DMS114 treated with DMSO at 0.1 percent for 48 hours (cell line): ENCODE measurements around the gene HSD17B8.
A peak's percentile ranks its signal among the peaks of the same experiment; 100 is the strongest.

Experiments used
- DNase-seq: peaks from one replicate; lab custom pipeline; 2025; ENCODE audit not compliant: unreplicated experiment; lab: John Stamatoyannopoulos, UW

HSD17B8 gene

DNA sequence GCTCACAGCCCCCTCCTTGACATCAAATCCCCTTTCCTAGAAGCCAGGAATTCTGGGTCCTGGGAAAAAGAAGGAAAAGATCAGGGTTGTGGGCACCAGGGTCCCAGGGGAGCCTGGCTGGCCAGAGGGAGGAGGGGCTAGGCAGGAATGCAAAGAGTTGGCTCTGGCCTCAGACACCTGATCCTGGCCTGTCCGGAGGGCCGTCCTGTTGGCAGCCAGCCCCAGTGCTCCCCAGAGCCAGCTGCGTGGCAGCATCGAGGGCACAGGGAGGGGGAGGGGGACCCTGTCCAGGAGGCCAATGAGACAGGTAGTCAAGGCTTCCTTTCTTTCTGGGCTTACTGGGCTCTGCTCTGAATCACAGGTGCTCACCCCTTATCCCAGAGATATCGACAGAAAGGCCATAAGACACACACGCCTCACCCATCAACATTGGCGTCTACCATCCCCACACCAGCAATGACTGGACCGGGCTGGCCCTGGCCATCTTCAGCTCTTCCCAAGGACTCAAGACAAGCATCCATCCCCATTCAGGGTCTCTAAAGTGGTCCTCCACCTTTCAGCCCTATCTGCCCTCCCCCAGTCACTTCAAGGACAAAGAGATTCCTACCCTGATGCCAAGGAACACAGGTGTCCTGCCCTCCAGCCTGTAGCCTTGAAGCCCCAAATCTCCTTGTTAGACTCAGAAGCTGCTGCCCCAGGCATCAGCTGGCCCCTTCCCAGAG is 12.9 kb upstream of the HSD17B8 start:
- DNase-seq = no peak

DNA sequence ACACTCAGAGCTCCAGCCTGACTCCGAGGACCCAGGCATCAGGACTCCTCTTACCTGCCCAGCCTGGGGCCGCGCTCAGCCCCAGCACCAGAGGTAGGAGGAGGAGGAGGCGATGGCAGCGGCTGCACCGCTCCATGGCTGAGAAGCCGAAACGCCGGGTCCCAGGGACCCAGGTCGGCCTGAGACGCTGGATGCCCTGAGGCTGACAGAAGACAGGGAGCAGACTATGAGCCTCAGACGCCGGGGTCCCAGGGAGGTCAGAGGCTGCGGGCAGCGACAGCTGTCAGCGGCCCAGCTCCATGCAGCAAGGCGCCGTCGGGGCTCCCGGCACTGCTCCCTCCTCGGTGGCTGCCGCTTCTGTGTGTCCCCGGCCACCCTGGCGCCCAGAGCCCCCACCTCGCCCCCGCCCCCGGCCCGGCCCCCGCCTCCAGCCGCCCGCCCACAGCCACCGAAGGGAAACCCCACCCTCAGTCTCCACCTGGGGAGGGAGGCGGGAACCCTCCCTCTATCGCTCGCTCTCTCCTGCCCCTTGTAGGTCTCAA is 12.3 kb upstream of the HSD17B8 start, which contains the start of gene COL11A2:
Gene COL11A2 (minus strand): TSS at position 363 of the 542 bp plus-strand sequence. CDS start 227 bp downstream, at position 136.
- no peak for DNase-seq

DNA sequence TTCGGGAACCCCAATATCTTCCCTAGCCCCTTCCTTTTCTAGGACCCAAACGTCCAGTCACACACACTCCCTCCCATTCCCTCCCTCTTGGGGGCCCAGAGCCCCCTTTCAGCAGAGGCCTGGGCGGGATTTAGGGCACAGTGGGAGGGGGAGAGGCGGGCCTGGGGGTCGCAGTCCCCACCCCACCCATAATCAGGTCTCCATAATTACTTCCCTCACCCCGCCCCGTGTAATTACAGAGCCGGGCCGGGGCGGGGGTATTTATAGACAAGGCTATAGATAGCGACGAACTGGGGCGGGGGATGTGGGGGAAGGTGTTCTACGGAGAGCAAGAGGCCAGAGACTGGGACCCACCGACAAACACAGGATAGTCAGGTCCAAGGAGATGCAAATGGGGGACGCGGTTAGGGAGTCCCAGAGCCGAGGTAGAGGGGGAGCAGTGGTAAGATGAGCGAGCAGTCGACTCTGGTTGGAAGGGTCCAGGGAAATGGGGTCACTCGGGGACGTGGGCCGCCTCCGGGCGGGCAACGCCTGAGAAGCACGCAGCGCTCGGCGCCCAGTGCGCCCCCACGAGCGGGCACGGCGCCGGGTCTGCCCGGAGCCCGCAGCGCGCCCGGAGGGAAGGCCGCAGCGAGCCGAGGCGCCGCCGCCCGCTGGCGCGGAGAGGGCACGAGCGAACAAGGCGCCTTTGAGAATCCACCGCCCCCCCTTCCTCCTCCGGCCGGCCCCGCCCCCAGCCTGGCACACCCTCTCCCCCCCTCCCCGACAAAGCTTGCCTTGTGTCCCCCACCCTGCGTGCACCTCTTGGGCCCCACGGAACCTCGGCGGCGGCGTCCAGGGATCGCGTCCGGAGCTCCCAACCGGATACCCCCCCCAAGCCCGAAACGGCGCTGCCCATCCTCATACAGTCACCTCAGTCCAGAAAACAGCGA is 11.5 kb upstream of the HSD17B8 start:
- DNase-seq = no peak

DNA sequence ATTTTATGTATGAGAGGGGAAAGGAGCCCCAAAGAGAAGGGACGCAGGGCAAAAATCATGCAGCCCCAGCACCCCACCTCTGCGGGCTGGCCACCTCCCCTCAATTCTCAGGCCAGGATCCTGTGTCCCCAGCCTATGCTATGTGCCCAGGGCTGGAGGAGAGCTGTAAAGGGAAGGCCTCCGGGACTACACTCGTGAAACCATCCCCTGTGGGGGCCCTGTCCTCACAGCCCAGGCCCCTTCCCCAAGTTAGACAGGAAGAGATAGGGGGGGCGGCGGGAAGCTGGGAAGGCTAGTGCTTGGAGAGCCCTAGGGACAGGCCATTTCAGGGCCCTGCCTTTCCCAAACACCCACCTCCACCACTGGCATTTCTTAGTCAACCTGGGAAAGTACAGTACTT is 10.8 kb upstream of the HSD17B8 start:
- DNase-seq = no peak

DNA sequence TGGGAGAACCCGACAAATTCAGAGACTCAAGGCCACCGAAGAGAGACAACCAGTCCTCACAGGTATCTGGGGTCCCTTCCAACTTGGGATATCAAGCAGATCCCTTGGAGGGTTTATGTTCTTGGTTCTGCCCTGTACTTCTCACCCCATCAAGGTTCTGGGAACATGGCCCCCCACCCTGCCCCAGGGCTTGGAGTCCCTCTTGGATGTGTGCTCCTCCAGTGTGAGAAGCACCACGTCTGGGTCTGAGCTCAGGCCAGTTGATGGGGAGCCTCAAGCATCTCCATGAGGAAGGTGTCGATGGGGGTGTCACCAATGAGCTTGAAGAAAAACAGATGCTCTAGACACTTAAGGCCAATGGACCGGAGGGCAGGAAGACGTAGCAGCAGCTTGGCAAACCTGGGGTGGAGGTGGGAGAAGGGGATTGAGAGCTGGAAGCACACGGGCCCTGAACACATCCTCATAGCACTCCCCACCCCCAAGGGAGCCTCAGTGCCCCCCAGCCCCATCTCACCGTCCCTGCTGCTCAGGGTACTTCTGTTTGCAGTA is 9.9 kb upstream of the HSD17B8 start:
- no peak for DNase-seq

DNA sequence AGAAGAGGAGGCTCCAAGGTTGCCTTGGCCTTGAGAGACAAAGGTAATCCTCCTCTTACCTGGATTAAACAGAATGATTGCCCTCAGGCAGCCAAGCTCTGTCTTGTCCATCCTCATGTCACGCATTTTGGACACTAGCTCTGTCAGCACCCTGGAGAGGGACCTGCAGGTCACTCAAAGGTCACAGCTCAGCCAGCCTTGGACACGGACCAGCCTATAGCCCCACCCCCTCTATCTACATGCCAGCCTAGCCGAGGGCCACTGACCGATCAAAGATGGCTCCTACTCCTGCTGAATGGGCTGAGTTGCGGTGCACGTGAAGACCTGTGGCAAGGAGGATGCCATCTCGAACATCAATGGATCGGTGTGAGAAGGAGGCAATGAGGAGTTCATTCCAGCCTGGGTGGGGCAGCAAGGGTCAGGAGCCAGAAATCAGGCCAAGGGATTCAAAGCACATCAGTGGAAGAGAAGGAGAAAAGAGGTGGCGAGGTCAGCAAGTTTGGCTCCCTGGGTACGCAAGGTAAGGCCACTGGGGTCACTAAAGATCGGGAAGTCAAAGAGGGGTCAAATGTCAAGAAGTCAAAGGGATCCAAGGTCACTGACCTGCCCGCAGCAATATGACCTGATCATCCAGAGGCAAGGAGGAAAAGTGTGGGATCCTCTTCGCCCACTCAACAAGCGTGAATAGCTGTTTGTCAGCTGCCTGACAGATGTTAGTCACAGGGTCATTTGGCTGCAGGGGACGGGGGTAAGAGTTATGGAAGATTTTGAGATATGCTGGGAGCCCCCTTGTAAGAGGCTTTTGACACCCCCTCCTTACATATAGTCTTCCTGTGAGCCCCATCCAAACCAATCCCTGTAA is 8.9 kb upstream of the HSD17B8 start:
- DNase-seq = no peak

DNA sequence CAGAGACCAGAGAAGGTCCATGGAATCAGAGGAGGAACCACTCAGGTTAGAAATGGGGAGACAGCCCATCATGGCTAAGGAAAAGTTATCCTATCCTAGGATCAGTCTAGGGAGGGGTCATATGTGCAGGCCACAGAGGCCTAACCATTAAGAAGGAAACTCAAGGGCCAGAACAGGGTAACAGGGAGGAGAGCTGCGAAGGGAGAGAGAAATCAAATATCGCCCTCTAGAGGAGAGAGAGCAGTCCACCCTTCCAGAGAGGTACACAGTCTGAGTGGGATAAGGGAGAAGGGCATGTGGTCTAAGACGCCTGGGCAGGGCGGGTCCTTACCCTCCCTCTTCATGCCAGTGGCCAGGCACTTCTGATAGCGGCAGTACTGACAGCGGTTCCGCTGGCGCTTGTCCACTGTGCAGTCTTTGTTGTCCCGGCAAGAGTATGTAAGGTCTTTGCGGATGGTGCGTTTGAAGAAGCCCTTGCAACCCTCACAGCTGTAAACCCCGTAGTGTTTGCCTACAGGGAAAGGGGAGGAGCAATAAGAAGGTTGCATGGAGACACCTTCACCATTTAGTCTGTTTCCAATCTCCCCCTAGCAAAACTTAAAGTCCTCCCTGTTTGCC is 6.9 kb upstream of the HSD17B8 start:
- peak; percentile 87 for DNase-seq

DNA sequence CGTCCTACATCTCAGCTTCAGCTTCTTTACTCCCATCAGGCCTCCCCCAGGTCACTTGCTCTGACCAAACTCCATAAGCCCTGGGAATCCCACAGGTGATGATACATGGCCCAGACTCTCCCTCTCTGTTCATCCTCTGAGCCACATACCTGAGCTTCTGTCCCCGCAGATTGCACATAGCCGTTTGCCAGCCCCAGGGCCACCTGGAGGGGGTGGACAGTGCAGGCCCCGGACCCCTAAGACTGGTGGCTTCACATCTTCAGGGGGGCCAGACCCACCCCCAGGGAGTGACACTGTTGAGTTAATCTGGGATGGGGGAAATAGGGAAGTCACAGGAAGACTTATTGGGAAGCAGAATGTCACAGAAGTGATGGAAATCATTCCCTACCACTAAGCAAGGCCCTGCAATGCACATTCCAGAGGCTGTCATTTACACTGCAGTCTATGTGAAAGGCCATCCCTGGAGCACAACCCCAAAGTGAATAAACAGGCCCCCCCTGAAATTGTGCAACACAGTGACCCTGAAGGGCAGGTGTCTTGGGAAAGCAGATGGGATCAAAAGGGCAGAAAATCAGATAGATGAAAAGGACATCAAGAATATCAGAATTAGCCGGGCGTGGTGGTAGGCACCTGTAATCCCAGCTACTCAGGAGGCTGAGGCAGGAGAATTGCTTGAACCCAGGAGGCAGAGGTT is 6.1 kb upstream of the HSD17B8 start:
- no peak for DNase-seq

DNA sequence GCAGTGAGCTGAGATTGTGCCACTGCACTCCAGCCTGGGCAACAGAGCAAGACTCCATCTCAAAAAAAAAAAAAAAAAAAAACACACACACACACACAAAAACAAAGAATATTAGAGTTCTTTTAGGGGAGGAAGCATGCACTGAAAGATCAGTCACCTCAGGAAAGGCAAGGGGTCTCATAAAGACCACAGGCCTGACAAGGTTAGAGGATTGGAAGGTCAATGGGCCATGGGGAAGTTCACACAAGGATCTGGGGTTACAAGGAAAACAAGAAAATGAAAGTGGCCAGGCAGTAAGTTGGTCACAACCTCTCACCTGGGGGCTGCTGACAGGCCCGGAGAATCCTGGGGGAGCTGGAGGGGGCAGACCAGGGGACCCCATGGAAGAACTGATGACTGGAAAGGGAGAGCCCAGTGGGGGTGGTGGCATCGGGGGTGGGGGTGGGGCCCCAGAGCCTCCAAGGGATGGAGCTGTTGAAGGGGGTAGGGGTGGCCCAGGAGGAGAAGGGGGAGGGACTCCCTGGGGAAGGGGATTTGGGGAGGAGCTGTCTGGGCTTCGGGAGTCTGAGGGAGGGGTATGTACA is 5.5 kb upstream of the HSD17B8 start:
- DNase-seq = no peak

DNA sequence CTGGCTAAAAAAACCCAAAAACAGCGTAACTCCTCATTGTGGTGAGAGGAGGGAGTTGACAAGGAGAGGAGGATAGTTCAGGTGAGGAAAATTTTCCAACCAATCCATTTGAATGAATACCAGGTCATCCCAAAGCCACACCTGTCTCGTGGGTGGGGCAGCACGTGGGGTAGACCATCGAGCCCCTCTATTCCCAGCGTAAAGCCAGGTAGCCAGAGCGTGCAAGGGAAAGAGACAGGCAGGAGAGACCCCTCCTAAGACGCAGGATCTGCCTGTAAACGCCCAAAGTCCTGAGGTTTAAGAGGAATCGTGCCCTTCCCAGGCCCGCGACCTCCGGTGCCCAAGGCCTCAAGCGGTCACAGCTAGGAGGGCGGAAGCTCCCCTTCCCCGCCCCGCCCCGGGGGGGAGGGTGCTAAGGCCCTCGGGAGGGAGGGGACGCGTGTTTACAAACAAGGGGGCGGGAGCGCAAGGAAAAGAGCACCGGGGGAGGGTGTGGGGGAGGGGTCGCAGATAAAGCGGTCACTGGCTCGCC is 4.7 kb upstream of the HSD17B8 start:
- DNase-seq = peak; percentile 68

DNA sequence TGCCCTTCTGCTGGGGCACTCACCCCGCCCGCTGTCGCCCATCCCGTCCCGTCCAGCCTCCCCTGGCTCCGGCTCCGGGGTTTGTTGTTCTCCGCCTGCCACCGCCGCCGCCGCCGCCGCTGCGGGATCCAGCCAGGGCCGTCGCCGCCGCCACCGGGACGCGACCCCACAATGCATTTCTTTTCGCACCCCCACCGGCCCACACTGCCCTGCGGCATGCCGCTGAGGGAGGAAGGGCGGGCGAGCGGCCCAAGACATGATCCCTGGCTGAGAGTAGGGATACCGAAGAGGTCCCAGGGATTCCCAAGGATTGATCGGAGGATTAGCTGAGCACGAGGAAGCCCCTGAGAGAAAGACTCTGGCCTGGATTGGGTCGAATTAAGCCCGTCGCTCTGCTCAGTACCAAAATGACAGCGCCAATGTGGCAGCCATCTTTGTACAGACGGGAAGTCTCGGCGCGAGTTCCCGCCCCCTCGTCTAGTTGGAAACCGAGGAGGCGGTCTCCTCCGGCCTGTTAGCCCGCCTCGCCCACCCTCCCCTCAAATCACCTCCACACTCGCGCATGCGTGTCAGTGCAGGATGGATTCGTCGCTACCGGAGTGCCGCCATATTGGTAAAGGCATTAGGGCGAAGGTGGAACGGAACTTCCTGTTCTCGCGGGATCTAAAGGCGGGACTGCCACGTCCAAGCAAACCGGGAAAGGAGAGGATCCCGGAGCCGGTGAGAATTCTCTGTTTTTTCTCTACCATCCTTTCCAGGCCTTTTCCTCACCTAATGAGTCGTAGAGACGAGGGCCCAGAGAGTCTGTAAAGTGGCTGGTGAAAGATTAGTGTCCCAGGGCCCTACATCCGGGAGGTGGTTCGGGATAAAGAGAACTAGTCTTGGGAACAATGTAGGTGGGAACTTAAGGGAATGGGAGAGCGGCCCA is 4.0 kb upstream of the HSD17B8 start, which contains the start of the genes RXRB and SLC39A7:
Gene RXRB (minus strand): TSS at position 447 of the 928 bp plus-strand sequence. CDS start 189 bp downstream, at position 258.
Gene SLC39A7 (plus strand): TSS at position 649 of the 928 bp plus-strand sequence. CDS start 379 bp downstream, outside the sequence.
- peak; percentile 97 for DNase-seq

DNA sequence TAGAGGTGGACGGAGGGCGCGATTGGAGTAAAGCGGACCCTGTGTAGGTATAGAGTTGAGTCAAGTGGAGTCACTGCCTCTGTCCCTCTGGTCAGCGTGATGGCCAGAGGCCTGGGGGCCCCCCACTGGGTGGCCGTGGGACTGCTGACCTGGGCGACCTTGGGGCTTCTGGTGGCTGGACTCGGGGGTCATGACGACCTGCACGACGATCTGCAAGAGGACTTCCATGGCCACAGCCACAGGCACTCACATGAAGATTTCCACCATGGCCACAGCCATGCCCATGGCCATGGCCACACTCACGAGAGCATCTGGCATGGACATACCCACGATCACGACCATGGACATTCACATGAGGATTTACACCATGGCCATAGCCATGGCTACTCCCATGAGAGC is 3.3 kb upstream of the HSD17B8 start:
- no peak for DNase-seq

DNA sequence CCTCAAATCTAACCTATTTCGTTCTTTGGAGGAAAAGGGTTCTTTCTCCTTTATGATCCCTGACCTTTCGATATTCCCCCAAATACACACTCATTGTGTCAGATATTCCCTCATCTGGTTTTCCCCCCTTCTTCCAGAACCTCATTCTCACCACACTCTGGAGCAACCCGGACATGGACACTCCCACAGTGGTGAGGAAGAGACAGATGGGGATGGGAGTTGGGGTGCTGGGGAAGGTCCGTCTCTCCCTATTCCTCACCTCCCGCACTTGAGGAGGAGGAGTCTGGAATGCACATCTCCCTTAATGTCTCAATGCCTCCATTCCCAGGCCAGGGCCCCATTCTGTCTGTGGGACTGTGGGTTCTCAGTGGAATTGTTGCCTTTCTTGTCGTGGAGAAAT is 2.5 kb upstream of the HSD17B8 start:
- DNase-seq = no peak

DNA sequence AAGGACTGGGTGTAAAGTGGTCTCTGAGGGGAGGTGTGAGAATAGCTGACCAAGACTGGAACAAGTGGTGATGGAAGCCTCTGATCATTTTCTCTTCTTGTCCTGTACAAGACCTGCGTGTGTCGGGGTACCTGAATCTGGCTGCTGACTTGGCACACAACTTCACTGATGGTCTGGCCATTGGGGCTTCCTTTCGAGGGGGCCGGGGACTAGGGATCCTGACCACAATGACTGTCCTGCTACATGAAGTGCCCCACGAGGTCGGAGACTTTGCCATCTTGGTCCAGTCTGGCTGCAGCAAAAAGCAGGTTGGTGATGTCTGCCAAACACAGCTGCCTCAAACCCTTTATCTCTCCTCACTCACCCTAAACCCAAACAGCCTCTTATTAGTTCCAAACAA is 1.7 kb upstream of the HSD17B8 start:
- DNase-seq = no peak

DNA sequence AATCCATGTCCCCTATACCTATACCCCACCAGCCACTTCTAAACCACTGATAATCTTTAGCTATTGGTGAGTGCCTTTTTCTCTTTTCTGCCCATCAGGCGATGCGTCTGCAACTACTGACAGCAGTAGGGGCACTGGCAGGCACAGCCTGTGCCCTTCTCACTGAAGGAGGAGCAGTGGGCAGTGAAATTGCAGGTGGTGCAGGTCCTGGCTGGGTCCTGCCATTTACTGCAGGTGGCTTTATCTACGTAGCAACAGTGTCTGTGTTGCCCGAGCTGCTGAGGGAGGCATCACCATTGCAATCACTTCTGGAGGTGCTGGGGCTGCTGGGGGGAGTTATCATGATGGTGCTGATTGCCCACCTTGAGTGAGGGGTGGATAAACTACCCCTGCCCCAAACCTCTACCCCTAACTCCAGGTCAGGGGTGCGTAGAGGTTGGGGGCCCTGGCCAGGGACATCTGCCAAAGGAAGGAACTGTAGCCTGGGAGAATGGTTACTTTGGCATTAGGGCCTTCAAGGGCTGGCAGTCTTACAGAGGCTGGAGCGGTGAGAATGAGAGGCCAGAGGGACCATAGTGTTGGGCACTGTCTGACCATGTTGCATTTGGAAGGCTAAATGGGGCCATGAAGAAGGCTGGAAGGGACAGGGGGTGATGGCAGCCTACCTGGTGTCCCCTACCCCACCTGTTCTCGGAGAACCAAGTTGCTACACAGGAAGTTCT is 851 bp upstream of the HSD17B8 start:
- no peak for DNase-seq

DNA sequence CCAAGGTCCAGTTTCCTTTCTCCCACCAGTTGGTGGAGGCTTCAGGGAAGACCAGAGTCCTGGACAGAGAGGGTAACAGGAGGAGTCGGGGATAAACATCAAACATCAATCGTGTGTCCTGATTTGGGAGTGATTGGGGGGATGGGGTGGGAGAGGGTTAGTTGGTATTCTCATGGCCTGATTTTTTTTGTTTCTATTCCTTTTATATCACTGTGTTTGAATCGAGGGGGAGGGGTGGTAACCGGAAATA is 365 bp upstream of the HSD17B8 start:
- no peak for DNase-seq
